Myocyte (in vitro differentiated cells): Measurements from ENCODE around the gene CCL25. TPM values are rescaled to one million over a fixed set of nuclear protein-coding genes. Genes with fewer than 3 reads are reported as not detected.
"Not testable (repeated sequence)": the region's sequence is repeated elsewhere in the genome, so short reads cannot be mapped to it uniquely, and the experiment has no call there.

Source experiments
- DNase-seq: peaks from one replicate; pipeline ENCODE4 v3.0.0-alpha.2; 2012; ENCODE audit warnings: low read depth
- total RNA-seq: library from RNA; depleted of rRNA; stranded (reverse); fragments of >200 nt; gene quantifications from 2 replicates; pipeline ENCODE4 v1.2.3, GENCODE V29; 2014

Gene CCL25
- total RNA-seq, 1 donor from 2014 or later = not detected

GRCh38 chr19:8085598-8086408, 33.2 kb downstream of the CCL25 start:
- peak; percentile 13 for DNase-seq

GRCh38 chr19:8086849-8087248, 34.3 kb downstream of the CCL25 start:
- no peak for DNase-seq

GRCh38 chr19:8087876-8088275, 35.3 kb downstream of the CCL25 start:
- no peak for DNase-seq

- no peak for DNase-seq
These were observed 36.4 kb downstream of the CCL25 start for GRCh38 chr19:8088752-8089663.

- no peak for DNase-seq
These were observed 37.4 kb downstream of the CCL25 start for GRCh38 chr19:8089664-8090601.

- no peak for DNase-seq
These were observed 38.4 kb downstream of the CCL25 start for GRCh38 chr19:8090950-8091349.

GRCh38 chr19:8093740-8094139, 41.2 kb downstream of the CCL25 start:
- DNase-seq = no peak

GRCh38 chr19:8094336-8094735, 41.8 kb downstream of the CCL25 start:
- no peak for DNase-seq

GRCh38 chr19:8095354-8095886, 42.9 kb downstream of the CCL25 start:
- no peak for DNase-seq

GRCh38 chr19:8096071-8096470, 43.5 kb downstream of the CCL25 start:
- no peak for DNase-seq

- no peak for DNase-seq
These were observed 44.6 kb downstream of the CCL25 start for GRCh38 chr19:8097198-8097597.

GRCh38 chr19:8097681-8098567, 45.4 kb downstream of the CCL25 start:
- DNase-seq = no peak

- no peak for DNase-seq
These were observed 48.8 kb downstream of the CCL25 start for GRCh38 chr19:8101311-8101710.

GRCh38 chr19:8101910-8102309, 49.4 kb downstream of the CCL25 start:
- DNase-seq = not testable (repeated sequence)

- DNase-seq = no peak
These were observed 52.9 kb downstream of the CCL25 start for GRCh38 chr19:8105471-8105870.

- no peak for DNase-seq
These were observed 54.8 kb downstream of the CCL25 start for GRCh38 chr19:8107301-8107903.

GRCh38 chr19:8108560-8109445, 56.2 kb downstream of the CCL25 start:
- DNase-seq = no peak

GRCh38 chr19:8109455-8109854, 56.9 kb downstream of the CCL25 start:
- no peak for DNase-seq
